ENCODE results near the gene SNRNP27.
A peak's percentile ranks its signal among the peaks of the same experiment; 100 is the strongest.
"Not testable (repeated sequence)": the region's sequence is repeated elsewhere in the genome, so short reads cannot be mapped to it uniquely, and the experiment has no call there.

The SNRNP27 gene

DNA sequence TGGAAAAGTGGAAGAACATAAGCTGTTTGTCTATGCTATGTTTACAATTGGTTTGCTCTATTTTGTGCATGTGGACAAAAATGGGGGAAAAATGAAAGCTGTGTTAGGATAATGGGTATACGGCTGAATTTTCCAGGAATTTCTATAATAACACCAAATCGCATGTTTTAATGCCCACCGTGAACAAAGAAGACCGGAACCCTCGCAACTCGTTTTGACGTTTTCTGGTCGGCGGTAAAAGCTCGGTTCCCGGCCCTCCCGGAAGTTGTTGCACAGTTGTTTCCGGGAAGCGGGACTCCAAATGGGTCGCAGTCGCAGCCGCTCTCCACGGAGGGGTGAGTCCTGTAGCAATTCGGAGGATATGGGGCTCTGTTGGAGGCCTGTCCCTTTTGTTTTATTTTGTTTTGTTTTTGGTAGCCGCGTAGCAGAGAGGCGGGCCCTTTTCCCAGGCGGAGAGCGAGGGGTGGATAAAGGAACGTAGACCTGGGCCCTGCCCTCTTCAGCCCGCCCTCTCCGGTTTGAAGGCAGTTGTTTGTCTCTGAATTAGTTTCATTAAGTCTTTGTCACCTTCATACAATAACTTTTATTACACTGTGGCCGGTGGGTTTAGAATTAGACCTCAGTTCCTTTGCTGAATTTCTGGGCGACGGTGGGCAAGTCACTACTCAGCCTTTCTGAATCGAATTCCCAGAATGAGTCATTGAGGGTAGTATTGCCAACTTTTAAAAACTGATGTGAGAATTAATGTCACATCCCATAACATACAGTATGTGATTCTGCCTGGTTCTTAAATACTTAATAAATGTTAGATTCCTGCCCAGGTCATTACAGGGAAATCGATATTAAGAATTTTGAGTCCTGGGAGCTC lies at the start of gene SNRNP27:
TSS of gene SNRNP27 (plus strand) at position 273 of the 868 bp plus-strand sequence. CDS start at position 302, 29 bp downstream.
- peak; percentile 81 to 85 for DNase-seq

- DNase-seq, result no peak
Observed at GRCh38 chr2:69843993-69844392, 49.8 kb upstream of the SNRNP27 start.

DNA sequence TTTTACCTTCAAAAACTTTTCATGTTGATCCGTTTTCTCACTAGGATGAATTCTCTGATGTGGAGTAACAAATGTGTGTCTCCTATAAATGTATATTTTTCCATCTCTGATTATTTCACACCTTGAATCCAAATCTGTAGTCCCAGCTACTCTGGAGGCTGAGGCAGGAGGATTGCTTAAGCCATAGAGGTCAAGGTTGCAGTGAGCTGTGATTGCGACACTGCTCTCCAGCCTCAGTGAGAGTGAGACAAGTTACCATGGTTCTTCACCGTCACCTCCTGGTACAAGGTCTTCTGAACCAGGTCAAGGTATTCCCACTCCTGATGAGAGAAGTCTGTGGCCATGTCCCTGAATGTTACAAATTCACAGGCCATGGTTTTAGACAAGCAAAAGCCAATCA lies 49.2 kb upstream of the SNRNP27 start:
- DNase-seq, result no peak

GRCh38 chr2:69846182-69847067 lies 47.3 kb upstream of the SNRNP27 start:
- DNase-seq, result no peak

DNA sequence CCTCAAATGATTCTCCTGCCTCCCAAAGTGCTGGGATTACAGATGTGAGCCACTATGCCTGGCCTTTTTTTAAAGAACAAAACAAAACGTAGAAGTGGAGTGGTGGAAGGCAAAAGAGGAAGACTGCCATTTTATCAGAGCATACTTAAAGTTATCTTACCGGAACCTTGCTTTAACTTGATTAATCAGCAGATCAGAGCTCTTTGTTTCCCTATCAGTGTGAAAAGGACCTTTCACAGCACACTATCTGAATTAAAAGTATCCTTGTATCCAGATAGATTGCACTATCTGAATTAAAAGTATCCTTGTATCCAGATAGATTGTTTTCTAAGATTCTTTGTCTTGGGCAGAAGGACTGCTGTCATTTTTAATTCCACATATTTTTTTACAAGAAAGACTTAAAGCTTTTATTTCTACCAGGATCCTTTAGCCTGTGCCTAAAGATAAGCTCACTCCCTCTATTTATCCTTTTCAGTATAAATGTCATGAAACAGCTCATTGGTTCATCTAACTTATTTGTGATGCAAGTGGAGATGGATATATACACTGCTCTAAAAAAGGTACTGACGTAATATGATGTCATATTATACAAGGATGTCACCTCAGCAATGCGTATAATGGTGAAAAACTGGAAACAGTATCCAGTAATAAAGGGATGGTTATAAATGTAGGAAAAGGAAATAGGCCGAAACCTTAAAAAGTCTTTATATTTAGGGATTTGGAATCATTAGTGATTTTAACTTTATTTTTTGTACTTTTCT lies 46.5 kb upstream of the SNRNP27 start:
- DNase-seq, result no peak

- no peak for DNase-seq
Observed at GRCh38 chr2:69848186-69848790, 45.5 kb upstream of the SNRNP27 start.

DNA sequence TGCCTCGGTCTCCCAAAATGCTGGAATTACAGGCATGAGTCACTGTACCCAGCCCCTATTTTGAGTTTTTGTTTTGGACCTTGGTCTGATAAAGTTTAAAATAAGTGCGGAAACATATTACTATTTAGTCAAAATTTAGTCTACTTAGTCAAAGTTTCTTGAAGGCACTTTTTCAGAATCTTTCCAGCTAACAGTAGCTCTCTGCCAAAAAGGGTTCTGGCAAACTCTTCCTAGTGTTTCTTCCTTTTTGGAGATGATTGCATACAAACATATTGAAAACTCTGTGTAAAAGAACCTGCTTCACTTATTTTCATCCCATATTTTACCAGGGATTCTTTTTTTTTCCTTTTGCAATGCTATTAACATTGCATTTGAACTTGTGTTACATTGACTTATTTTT lies 35.5 kb upstream of the SNRNP27 start:
- no peak for DNase-seq

GRCh38 chr2:69863298-69863697 lies 30.5 kb upstream of the SNRNP27 start:
- DNase-seq, result no peak

DNA sequence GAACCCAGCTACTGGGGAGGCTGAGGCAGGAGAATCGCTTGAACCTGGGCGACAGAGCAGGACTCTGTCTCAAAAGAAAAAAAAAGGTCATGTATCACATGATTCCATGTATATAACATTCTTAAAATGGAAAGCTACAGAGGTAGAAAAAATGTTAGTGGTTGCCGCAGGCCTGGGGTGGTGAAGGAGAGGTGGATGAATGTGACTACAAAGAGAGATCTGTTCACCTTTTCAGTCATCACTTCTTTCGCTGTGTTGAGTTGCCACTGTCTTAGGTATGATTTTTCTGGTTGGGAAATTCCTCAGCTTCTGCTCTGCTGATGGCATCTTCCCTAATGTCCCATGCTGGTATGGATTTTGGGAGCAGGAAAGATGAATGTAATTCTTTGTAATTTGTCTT lies 5.3 kb upstream of the SNRNP27 start:
- DNase-seq, result no peak

- DNase-seq, result no peak
Observed at GRCh38 chr2:69889302-69889701, 4.5 kb upstream of the SNRNP27 start.

- no peak for DNase-seq
Observed at GRCh38 chr2:69890881-69891280, 2.9 kb upstream of the SNRNP27 start.

DNA sequence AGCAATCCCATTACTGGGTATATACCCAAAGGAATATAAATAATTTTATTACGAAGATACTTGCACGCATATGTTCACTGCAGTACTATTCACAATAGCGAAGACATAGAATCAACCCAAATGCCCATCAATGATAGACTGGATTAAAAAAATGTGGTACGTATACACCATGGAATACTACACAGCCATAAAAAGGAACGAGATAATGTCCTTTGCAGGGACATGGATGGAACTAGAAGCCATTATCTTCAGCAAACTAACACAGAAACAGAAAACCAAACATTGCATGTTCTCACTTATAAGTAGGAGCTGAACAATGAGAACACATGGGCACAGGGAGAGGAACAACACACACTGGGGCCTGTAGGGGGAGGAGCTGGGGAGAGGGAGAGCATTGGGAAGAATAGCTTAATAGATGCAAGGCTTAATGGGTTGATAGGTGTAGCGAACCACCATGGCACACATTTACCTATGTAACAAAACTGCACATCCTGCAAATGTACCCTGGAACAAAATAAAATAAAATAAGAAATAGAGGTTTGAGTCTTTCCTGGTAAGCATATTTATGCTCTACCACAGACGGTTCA lies 825 bp upstream of the SNRNP27 start:
- not testable (repeated sequence) for DNase-seq

DNA sequence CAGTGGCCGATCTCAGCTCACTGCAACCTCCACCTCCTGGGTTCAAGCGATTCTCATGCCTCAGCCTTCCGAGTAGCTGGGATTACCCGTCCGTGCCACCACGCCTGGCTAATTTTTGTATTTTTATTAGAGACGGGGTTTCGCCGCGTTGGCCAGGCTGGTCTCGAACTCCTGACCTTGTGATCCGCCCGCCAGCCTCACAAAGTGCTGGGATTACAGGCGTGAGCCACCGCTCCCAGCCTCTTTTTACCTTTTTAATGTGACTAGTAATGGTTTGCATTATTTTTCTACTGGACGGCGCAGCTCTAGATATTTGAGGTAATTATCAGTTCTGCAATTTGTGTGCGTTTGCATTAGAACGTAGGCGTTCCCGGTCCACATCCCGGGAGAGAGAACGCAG lies 981 bp downstream of the SNRNP27 start:
- DNase-seq, result not testable (repeated sequence)

DNA sequence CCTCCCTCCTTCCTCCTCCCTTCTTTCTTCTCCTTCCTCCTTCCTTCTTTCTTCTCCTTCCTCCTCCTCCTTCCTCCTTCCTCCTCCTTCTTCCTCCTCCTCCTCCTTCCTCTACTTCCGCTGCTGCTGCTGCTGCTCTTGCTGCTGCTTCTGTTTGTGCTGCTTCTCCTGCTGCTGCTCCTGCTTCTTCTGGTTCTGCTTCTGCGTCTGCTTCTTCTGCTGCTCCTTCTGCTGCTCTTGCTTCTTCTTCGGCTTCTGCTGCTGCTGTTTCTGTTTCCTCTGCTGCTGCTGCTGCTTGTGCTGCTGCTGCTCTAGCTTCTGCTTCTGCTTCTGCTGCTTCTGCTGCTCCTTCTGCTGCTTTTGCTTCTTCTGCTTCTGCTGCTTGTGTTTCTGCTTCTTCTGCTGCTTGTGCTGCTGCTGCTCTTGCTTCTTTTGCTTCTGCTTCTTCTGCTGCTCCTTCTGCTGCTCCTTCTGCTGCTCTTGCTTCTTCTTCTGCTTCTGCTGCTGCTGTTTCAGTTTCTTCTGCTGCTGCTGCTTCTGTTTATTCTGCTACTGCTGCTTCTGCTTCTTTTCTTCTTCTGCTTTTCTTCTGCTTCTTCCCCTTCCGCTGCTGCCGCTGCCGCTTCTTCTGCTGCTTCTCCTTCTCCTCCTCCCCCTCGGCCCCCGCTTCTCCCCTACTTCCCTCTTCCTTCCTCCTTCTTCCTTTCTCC lies 8.6 kb downstream of the SNRNP27 start:
- no peak for DNase-seq

DNA sequence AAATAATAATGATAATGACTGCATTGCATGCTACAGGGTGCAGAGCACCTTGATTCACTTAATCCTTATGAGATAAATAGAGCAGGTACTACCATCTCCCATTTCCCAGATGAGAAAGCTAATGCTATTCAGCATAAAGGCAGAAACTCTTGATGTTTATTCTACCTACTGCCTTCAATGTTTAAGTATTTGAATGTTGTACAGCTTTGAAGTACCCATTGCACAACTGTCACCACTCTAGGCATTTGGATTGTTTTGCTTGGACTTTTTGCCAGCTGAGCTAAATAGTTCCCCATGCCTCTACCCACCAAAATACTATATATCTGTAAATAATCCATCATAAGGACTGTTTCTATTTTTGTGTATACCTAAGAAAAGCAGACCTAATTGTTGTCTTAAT lies 13.5 kb downstream of the SNRNP27 start:
- no peak for DNase-seq

- DNase-seq, result no peak
Observed at GRCh38 chr2:69911985-69912563, 18.3 kb downstream of the SNRNP27 start.

- DNase-seq, result no peak
Observed at GRCh38 chr2:69914164-69914949, 20.6 kb downstream of the SNRNP27 start.

DNA sequence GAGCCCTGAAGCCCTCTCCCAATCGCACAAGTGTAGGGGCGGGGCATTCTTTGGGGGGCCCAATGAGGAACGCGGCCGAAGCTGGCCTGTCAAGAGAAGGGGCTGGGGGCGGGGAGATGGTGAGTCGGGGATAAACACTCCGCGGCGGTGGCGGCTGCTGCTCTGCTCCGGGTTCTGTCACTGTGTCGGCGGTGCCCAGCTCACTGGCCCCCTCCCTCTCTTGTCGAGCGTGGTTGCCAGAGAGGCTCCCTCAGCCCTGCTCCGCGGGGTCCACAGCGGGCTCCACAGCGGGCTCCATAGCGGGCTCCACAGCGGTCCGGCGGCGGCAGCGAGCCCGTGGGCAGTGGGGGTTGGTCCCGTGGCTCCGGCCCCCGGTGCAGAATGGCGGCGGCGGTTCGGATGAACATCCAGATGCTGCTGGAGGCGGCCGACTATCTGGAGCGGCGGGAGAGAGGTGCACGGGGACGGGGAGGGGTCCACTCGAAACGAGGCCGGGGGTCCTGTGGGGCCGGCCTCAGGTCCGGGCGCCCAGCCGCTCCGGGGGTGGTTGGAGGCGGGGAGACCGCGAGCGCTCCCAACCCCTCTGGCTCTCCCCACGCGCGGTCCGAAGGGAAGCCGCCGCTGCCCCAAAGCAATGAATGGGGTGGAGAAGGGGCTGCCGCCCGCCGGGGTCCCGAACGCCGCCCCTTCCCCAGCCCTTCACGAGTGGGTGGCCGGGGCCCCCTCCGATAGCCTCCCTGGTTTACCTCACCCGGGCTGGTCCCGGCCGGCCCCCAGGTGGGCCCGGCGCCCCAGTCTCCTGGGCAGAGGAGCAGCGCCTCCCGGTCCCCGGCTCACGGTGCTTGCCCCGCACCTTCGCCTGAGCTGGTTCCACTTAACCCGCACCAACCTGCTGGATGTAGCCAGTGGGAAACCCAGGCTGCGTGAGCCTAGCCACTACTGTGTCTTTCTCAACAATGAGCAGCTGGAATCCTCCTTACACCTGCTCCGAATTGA lies 21.5 kb downstream of the SNRNP27 start, which contains the start of gene MXD1:
TSS of gene MXD1 (plus strand) at position 160 of the 996 bp plus-strand sequence. CDS start at position 382, 222 bp downstream.
- peak; percentile 100 for DNase-seq

DNA sequence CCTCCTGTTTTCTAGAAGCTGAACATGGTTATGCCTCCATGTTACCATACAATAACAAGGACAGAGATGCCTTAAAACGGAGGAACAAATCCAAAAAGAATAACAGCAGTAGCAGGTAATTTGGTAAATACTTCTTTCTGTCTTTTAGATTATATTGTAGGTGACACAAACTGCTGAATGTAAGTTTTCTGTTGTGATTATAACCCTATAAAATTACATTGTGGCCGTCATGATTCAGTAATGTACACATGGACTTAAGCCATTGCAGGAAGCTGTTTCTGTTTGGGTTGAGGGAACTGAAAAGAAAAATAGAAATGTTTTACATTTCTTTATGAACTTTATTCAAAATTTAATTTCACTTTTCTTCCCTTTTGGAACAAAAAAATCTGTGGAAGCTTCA lies 22.4 kb downstream of the SNRNP27 start:
- DNase-seq, result no peak
